CD14-positive monocyte (primary cell): ENCODE measurements around the gene AXIN1. TPM values are rescaled to one million over a fixed set of nuclear protein-coding genes. Genes with fewer than 3 reads are reported as not detected.

Experiments
- DNase-seq, 3 donors: peaks; one replicate each; pipeline ENCODE4 v3.0.0-alpha.2; 2011 to 2022
- H2AFZ ChIP-seq: 2 replicates; pipeline ENCODE4 v1.6.0; 2012; ENCODE audit warnings: mild to moderate bottlenecking, low read depth, low read length, inconsistent platforms; ENCODE audit not compliant: insufficient read depth, poor library complexity, severe bottlenecking
- H3K27ac ChIP-seq, 2 donors: 1 replicate in 1 of 2; 2 replicates in 1 of 2; pipeline ENCODE4 v1.5.1; 2012 to 2013; ENCODE audit warnings: low read length in 2 of 2, control low read depth in 1 of 2, inconsistent platforms in 1 of 2, low read depth in 1 of 2, mild to moderate bottlenecking in 1 of 2
- H3K27me3 ChIP-seq, 2 donors: one replicate each; pipeline versions ENCODE4 v1.6.0 to v1.6.1; 2011 to 2013; ENCODE audit warnings: low read length in 2 of 2; ENCODE audit not compliant: control insufficient read depth in 2 of 2, insufficient read depth in 2 of 2
- H3K36me3 ChIP-seq, 2 donors: replicated peaks in 1 of 2; 1 replicate in 1 of 2; 2 replicates in 1 of 2; pipeline versions ENCODE4 v1.5.1 to v1.6.1; 2012 to 2013; ENCODE audit warnings: low read length in 2 of 2, control low read depth in 1 of 2, inconsistent platforms in 1 of 2, mild to moderate bottlenecking in 1 of 2; ENCODE audit not compliant: insufficient read depth in 2 of 2, control insufficient read depth in 1 of 2
- H3K4me1 ChIP-seq, 2 donors: 1 replicate in 1 of 2; 2 replicates in 1 of 2; pipeline versions ENCODE4 v1.5.1 to v1.6.1; 2012 to 2013; ENCODE audit warnings: low read length in 2 of 2, control low read depth in 1 of 2, inconsistent platforms in 1 of 2, mild to moderate bottlenecking in 1 of 2, moderate library complexity in 1 of 2; ENCODE audit not compliant: insufficient read depth in 2 of 2, control insufficient read depth in 1 of 2
- H3K4me2 ChIP-seq: replicated peaks from 2 replicates; pipeline ENCODE3; 2012; ENCODE audit warnings: low read length, moderate library complexity, mild to moderate bottlenecking; ENCODE audit not compliant: poor library complexity, severe bottlenecking; ENCODE audit errors: extremely low read depth
- H3K4me3 ChIP-seq, 3 experiments: fragments of 200-600 bp in 1 of 3; sonication (generic) in 1 of 3; replicated peaks in 1 of 3; 1 replicate in 2 of 3; 2 replicates in 1 of 3; pipeline ENCODE4 v1.5.1; 2011 to 2013; ENCODE audit warnings: low read length in 3 of 3, mild to moderate bottlenecking in 3 of 3, control low read depth in 2 of 3, low read depth in 2 of 3, inconsistent platforms in 1 of 3, moderate library complexity in 1 of 3
- H3K79me2 ChIP-seq: 2 replicates; pipeline ENCODE4 v1.6.0; 2012; ENCODE audit warnings: mild to moderate bottlenecking, control low read depth, inconsistent platforms, low read length, moderate library complexity; ENCODE audit not compliant: insufficient read depth
- H3K9ac ChIP-seq: 2 replicates; pipeline ENCODE4 v1.6.0; 2017; ENCODE audit warnings: low read length, mild to moderate bottlenecking; ENCODE audit not compliant: insufficient read depth, poor library complexity, severe bottlenecking
- H3K9me3 ChIP-seq, 2 donors: replicated peaks in 1 of 2; 1 replicate in 1 of 2; 2 replicates in 1 of 2; pipeline versions ENCODE4 v1.5.1 to v1.6.1; 2012 to 2013; ENCODE audit warnings: low read length in 2 of 2, control low read depth in 1 of 2; ENCODE audit not compliant: control insufficient read depth in 1 of 2, insufficient read depth in 1 of 2
- H4K20me1 ChIP-seq: 2 replicates; pipeline ENCODE4 v1.6.0; 2012; ENCODE audit warnings: mild to moderate bottlenecking, low read length, control low read depth, moderate library complexity; ENCODE audit not compliant: insufficient read depth
- H3K27ac Mint-ChIP-seq, 7 donors: one replicate each; pipeline ENCODE4 v1.8.0; 2020; ENCODE audit warnings: mild to moderate bottlenecking in 7 of 7, mixed read lengths in 7 of 7, moderate library complexity in 6 of 7, inconsistent platforms in 2 of 7
- H3K27me3 Mint-ChIP-seq, 3 donors: one replicate each; pipeline ENCODE4 v1.8.0; 2021 to 2022; ENCODE audit warnings: low read depth in 3 of 3, mild to moderate bottlenecking in 3 of 3, mixed read lengths in 3 of 3, moderate library complexity in 3 of 3, inconsistent platforms in 1 of 3
- H3K36me3 Mint-ChIP-seq, 2 donors: one replicate each; pipeline ENCODE4 v1.8.0; 2020; ENCODE audit warnings: mixed read lengths in 2 of 2, inconsistent platforms in 1 of 2, mild to moderate bottlenecking in 1 of 2
- H3K4me1 Mint-ChIP-seq: one replicate; pipeline ENCODE4 v1.8.0; 2020; ENCODE audit warnings: mild to moderate bottlenecking, mixed read lengths
- H3K4me3 Mint-ChIP-seq, 2 donors: one replicate each; pipeline ENCODE4 v1.8.0; 2020; ENCODE audit warnings: mild to moderate bottlenecking in 2 of 2, mixed read lengths in 2 of 2, moderate library complexity in 1 of 2
- H3K9me3 Mint-ChIP-seq, 7 donors: one replicate each; pipeline ENCODE4 v1.8.0; 2020 to 2022; ENCODE audit warnings: mixed read lengths in 7 of 7, mild to moderate bottlenecking in 6 of 7, moderate library complexity in 6 of 7, inconsistent platforms in 2 of 7
- WGBS: methylation state at CpG from one replicate; pipeline ENCODE4 v1.1.5; 2013; ENCODE audit warnings: missing lambda C conversion rate; ENCODE audit not compliant: insufficient coverage; 5-methylcytosine and 5-hydroxymethylcytosine counted together
- intact Hi-C, 2 donors: fragments of 100-400 bp; cut with micrococcal nuclease; formaldehyde crosslinking; loops; one replicate each; pipeline versions ENCODE4 v1.15.0 to v1.15.1; 2023
- polyA plus RNA-seq, 3 donors: library from polyadenylated mRNA; depleted of rRNA in 1 of 3; unstranded in 2 of 3; stranded (reverse) in 1 of 3; fragments of 300-500 nt in 2 of 3; fragments of >200 nt in 1 of 3; fragmentation: Illumina TruSeq in 2 of 3; gene quantifications; 1 replicate in 2 of 3; 2 replicates in 1 of 3; pipeline ENCODE4 v1.2.3, GENCODE V29; 2012 to 2021
- TF ChIP-seq, protein P1 (sequence below): fragments of 200-600 bp; IDR thresholded peaks from one replicate; pipeline ENCODE4 v1.8.0; 2022; ENCODE audit warnings: antibody characterized with exemption, mild to moderate bottlenecking

Gene AXIN1
- polyA plus RNA-seq, 3 donors = 0.30 to 20.9 (median 0.74) TPM

DNA sequence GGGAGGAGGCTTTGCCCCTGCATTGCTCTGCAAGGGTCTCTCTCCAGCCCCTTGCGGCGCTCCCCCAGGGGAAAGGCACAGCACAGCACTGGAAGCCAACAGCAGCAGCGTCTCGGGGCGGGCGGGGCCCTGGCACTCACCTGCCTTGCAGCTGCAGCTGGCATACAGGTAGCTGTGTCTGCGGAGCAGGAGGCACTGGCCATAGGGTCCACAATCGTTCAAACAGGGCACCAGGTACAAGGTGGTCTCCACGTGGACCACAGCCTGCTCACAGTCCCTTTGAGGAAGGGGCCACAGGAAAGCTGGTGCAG, 22.0 kb upstream of the AXIN1 start:
- no peak overlapping the region for H3K4me3 Mint-ChIP-seq
- no peaks in the 10 kb centered on the region for H3K9me3 Mint-ChIP-seq
- Histone ChIP-seq H4K20me1 (peaks cover 15% of the 10 kb centered on the region), H3K79me2 (peaks cover 12% of the 10 kb centered on the region), H3K9ac (no peak overlapping the region), H3K4me2 (no peak overlapping the region), H3K4me1 (peaks cover 13 to 16% of the 10 kb centered on the region in 2 donors), H3K4me3 (no peak overlapping the region), H2AFZ (no peak overlapping the region), H3K9me3 (no peaks in the 10 kb centered on the region), H3K27me3 (no peaks in the 10 kb centered on the region), H3K36me3 (peaks cover 53 to 65% of the 10 kb centered on the region in 2 donors), H3K27ac (no peak overlapping the region)
- intact Hi-C loops = no loop called here
- no peak for DNase-seq
- H3K27ac Mint-ChIP-seq = no peak overlapping the region
- H3K36me3 Mint-ChIP-seq = peaks cover 29 to 59% of the 10 kb centered on the region in 2 donors
- peaks cover 11% of the 10 kb centered on the region for H3K4me1 Mint-ChIP-seq
- peaks cover 0 to 5% (median 4%) of the 10 kb centered on the region in 3 donors for H3K27me3 Mint-ChIP-seq
- WGBS = 98% methylated on average over 9 of the region's 9 CpGs
- TF ChIP-seq, protein P1, sequence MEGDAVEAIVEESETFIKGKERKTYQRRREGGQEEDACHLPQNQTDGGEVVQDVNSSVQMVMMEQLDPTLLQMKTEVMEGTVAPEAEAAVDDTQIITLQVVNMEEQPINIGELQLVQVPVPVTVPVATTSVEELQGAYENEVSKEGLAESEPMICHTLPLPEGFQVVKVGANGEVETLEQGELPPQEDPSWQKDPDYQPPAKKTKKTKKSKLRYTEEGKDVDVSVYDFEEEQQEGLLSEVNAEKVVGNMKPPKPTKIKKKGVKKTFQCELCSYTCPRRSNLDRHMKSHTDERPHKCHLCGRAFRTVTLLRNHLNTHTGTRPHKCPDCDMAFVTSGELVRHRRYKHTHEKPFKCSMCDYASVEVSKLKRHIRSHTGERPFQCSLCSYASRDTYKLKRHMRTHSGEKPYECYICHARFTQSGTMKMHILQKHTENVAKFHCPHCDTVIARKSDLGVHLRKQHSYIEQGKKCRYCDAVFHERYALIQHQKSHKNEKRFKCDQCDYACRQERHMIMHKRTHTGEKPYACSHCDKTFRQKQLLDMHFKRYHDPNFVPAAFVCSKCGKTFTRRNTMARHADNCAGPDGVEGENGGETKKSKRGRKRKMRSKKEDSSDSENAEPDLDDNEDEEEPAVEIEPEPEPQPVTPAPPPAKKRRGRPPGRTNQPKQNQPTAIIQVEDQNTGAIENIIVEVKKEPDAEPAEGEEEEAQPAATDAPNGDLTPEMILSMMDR = no peak

DNA sequence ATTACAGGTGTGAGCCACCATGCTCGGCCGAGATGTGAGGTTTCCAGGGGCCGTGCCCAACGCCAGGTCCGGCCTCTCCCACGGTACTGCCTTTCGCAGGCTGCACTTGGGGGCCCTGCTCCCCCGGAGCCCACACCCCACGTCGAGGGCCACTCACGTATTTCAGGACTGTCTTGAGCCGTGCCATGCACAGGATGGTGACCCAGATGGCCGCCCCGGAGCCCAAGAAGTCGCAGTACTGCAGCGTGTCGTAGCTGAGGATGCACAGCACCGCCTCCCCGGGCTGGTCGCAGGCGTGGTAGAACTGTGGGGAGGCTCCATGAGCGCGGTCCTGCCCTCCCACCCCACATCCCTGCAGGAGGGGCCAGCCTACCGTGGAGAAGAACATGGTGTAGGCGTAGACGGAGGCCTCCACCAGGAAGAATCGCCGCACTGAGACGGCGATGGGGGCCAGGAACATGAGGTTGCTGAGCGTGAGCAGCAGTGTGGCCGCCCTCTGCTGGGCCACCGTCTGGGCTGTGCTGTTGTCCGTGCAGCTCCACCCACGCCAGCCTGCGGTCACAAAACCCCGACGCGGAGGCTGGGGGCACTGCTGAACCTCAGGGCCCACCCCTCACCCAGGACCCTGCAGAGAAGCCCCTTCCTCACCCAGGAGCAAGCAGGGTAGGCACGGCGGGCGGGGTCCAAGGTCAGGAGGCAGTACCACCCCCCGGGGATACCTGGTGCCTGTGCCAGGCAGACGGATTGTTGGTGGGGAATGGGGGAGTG, 21.5 kb upstream of the AXIN1 start:
- Histone ChIP-seq H3K9me3 (no peaks in the 10 kb centered on the region), H3K27ac (no peak overlapping the region), H4K20me1 (peaks cover 10% of the 10 kb centered on the region), H3K4me2 (no peak overlapping the region), H3K9ac (no peak overlapping the region), H3K79me2 (peaks cover 7% of the 10 kb centered on the region), H3K4me1 (peaks cover 17 to 20% of the 10 kb centered on the region in 2 donors), H2AFZ (no peak overlapping the region), H3K27me3 (no peaks in the 10 kb centered on the region), H3K4me3 (no peak overlapping the region), H3K36me3 (peaks cover 55 to 65% of the 10 kb centered on the region in 2 donors)
- TF ChIP-seq, protein P1 = no peak
- Mint-ChIP-seq H3K4me3 (no peak overlapping the region), H3K36me3 (peaks cover 30 to 62% of the 10 kb centered on the region in 2 donors), H3K27ac (no peak overlapping the region), H3K27me3 (peaks cover 0 to 6% (median 4%) of the 10 kb centered on the region in 3 donors), H3K9me3 (no peaks in the 10 kb centered on the region), H3K4me1 (peaks cover 15% of the 10 kb centered on the region)
- WGBS = 96% methylated on average over 27 of the region's 44 CpGs
- intact Hi-C loops = no loop called here
- no peak for DNase-seq
